DOHH2 (cell line): ENCODE data around the gene PCDHGC4.

ENCODE experiments used
- EZH2phosphoT487 ChIP-seq: fragments of 200-600 bp; sonication (generic); IDR thresholded peaks from 2 replicates; pipeline ENCODE4 v1.6.1; 2017; ENCODE audit warnings: borderline replicate concordance, mild to moderate bottlenecking, antibody characterized with exemption, low read length, moderate library complexity, mixed read lengths
- TF ChIP-seq, protein P1 (sequence below): fragments of 200-600 bp; sonication (generic); IDR thresholded peaks from one replicate; pipeline ENCODE4 v1.5.1; 2014; ENCODE audit warnings: antibody characterized with exemption, mild to moderate bottlenecking, low read depth, low read length; ENCODE audit not compliant: poor library complexity, severe bottlenecking

DNA sequence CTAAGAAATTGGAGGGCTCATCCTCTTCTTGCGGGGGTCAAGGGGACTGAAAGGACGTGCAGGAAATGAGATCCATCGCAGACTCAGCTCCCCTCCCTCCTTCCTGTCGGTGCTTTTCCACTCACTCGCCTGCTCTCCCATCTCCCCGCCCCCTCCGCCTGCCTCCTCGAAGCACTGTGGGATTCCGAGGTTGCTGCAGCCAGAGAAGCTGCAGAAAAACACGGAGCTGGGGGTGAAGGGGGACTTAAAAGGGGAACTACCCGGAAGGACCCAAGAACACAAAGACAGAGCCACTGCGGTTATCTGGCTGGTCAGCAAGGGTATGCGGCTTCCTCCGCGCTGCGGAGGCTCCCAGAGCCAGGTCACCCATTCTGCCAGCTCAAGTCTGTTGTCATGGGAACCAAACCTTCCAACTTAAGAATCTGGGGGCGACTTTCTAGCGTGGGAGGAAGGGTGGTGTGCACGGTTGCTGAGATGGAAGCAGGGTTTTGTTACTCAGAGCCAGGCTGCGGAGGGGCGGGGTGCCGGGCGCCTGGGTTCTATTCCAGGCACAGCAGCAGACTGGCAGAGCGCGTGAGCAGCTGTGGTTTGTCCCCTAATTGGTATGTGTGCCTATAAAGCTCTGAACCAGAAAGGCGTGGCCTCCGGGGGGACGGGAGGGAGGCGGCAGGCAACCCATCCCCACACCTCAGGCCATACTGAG, 28.9 kb downstream of the PCDHGC4 start:
- TF ChIP-seq, protein P1, sequence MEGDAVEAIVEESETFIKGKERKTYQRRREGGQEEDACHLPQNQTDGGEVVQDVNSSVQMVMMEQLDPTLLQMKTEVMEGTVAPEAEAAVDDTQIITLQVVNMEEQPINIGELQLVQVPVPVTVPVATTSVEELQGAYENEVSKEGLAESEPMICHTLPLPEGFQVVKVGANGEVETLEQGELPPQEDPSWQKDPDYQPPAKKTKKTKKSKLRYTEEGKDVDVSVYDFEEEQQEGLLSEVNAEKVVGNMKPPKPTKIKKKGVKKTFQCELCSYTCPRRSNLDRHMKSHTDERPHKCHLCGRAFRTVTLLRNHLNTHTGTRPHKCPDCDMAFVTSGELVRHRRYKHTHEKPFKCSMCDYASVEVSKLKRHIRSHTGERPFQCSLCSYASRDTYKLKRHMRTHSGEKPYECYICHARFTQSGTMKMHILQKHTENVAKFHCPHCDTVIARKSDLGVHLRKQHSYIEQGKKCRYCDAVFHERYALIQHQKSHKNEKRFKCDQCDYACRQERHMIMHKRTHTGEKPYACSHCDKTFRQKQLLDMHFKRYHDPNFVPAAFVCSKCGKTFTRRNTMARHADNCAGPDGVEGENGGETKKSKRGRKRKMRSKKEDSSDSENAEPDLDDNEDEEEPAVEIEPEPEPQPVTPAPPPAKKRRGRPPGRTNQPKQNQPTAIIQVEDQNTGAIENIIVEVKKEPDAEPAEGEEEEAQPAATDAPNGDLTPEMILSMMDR: no peak
- no peak for TF ChIP-seq EZH2phosphoT487
